ENCODE measurements around the gene PRG2.

GRCh38 chr11:57377107-57377506 lies 13.3 kb downstream of the PRG2 start:
- no peak for TF ChIP-seq POLR2A (IDR thresholded peaks at IDR 0.05)
- TF ChIP-seq CTCF (IDR thresholded peaks at IDR 0.05 in 4 of 5, conservative IDR thresholded peaks at IDR 0.05 in 1 of 5) = no peak
